Effector CD8-positive, alpha-beta T cell (primary cell): ENCODE measurements around the gene CYBC1.

Source experiments
- DNase-seq: peaks from one replicate; lab custom pipeline; 2025; lab: John Stamatoyannopoulos, UW
- total RNA-seq, 4 experiments: gene quantifications; one replicate each; lab custom pipeline; 2026; lab: John Stamatoyannopoulos, UW

CYBC1 gene
- 115 to 210 (median 149) reads per million in 4 experiments for total RNA-seq

GRCh38 chr17:82450357-82451106, at the start of gene CYBC1:
Gene CYBC1, minus strand, starts transcription at chr17:82450752. Its CDS starts 1,498 bp downstream, at chr17:82449254.
- peak; percentile 94 for DNase-seq

GRCh38 chr17:82497483-82498405, 47.2 kb upstream of the CYBC1 start:
- peak; percentile 25 for DNase-seq

GRCh38 chr17:82496529-82497434, 46.2 kb upstream of the CYBC1 start:
- peak; percentile 81 for DNase-seq

GRCh38 chr17:82495844-82496528, 45.4 kb upstream of the CYBC1 start:
- DNase-seq, result no peak

- DNase-seq, result peak; percentile 69
Observed at GRCh38 chr17:82494236-82495055, 43.9 kb upstream of the CYBC1 start.

- DNase-seq, result no peak
Observed at GRCh38 chr17:82493226-82493781, 42.8 kb upstream of the CYBC1 start.

- DNase-seq, result no peak
Observed at GRCh38 chr17:82492643-82493225, 42.2 kb upstream of the CYBC1 start.

GRCh38 chr17:82491533-82491932, 41.0 kb upstream of the CYBC1 start:
- no peak for DNase-seq

- DNase-seq, result no peak
Observed at GRCh38 chr17:82491196-82491530, 40.6 kb upstream of the CYBC1 start.

- no peak for DNase-seq
Observed at GRCh38 chr17:82490512-82491195, 40.1 kb upstream of the CYBC1 start.

- DNase-seq, result no peak
Observed at GRCh38 chr17:82489851-82490511, 39.4 kb upstream of the CYBC1 start.

GRCh38 chr17:82489117-82489516, 38.6 kb upstream of the CYBC1 start:
- no peak for DNase-seq

- no peak for DNase-seq
Observed at GRCh38 chr17:82487910-82488309, 37.4 kb upstream of the CYBC1 start.

- no peak for DNase-seq
Observed at GRCh38 chr17:82486231-82487094, 35.9 kb upstream of the CYBC1 start.

- DNase-seq, result no peak
Observed at GRCh38 chr17:82483836-82484235, 33.3 kb upstream of the CYBC1 start.

- no peak for DNase-seq
Observed at GRCh38 chr17:82483204-82483660, 32.7 kb upstream of the CYBC1 start.

GRCh38 chr17:82480318-82480717, 29.8 kb upstream of the CYBC1 start:
- DNase-seq, result no peak
